NT2/D1 (cell line): Measurements from ENCODE around the gene SLC2A1.

Experiments used
- SUZ12 ChIP-seq: IDR thresholded peaks from 2 replicates; pipeline ENCODE4 v1.6.1; 2011; ENCODE audit not compliant: insufficient read length, insufficient read depth; ENCODE audit errors: extremely low read depth
- YY1 ChIP-seq: IDR thresholded peaks from 2 replicates; pipeline ENCODE4 v1.6.1; 2011; ENCODE audit not compliant: insufficient read length, insufficient read depth
- ZNF274 ChIP-seq: IDR thresholded peaks from 2 replicates; pipeline ENCODE4 v1.6.1; 2011; ENCODE audit warnings: mild to moderate bottlenecking, low read depth, low read length

DNA sequence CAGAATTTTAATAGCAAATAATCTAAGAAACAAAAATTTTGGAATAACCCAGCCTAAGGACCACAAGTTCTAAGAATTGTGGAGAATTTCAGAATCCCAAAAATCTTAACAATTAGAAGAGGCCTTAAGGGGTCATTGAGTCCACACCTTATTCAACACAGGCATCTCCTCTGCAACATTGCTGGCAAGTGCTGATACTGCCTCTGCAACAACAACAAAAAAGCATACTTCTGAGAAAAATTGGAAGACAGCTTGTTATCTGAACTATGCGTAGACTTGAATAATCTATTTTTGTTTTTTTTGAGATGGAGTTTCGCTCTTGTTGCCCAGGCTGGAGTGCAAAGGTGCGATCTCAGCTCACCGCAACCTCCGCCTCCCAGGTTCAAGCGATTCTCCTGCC lies 24.0 kb upstream of the SLC2A1 start:
- no peak for TF ChIP-seq ZNF274
- no peak for TF ChIP-seq YY1
- TF ChIP-seq SUZ12 = no peak
